B cell (primary cell): ENCODE data around the gene LAMA4. TPM values are rescaled to one million over a fixed set of nuclear protein-coding genes. Genes with fewer than 3 reads are reported as not detected.

Experiments used
- ATAC-seq: fragments of 200-7000 bp; cut with Tn5 transposase; one replicate; pipeline ENCODE4 v1.10.0; 2021; ENCODE audit warnings: low read depth, mild to moderate bottlenecking, moderate number of reproducible peaks, moderate library complexity
- CTCF ChIA-PET: fragments of 350-600 bp; sonication (Branson Sonifier 250); formaldehyde crosslinking; loops from one replicate; lab custom pipeline; 2021; ENCODE audit warnings: antibody characterized with exemption, inconsistent platforms; lab: Charles Lee
- POLR2A ChIA-PET: fragments of 350-600 bp; sonication (Branson Sonifier 250); formaldehyde crosslinking; loops from one replicate; lab custom pipeline; 2021; ENCODE audit warnings: antibody characterized with exemption; lab: Charles Lee
- DNase-seq: peaks from one replicate; pipeline ENCODE4 v3.0.0; 2013
- H2AFZ ChIP-seq: 2 replicates; pipeline ENCODE4 v1.6.1; 2012; ENCODE audit warnings: mild to moderate bottlenecking, low read depth, low read length; ENCODE audit not compliant: insufficient read depth, poor library complexity, severe bottlenecking
- H3K27ac ChIP-seq, 2 donors: 1 replicate in 1 of 2; 2 replicates in 1 of 2; pipeline ENCODE4 v1.5.1; 2012 to 2013; ENCODE audit warnings: low read length in 2 of 2, mild to moderate bottlenecking in 2 of 2, moderate library complexity in 1 of 2
- H3K27me3 ChIP-seq, 4 experiments: fragments of 200-600 bp in 1 of 4; sonication (generic) in 1 of 4; replicated peaks in 1 of 4; 1 replicate in 2 of 4; 2 replicates in 2 of 4; pipeline versions ENCODE4 v1.6.1 to v1.7.0; 2013 to 2016; ENCODE audit warnings: low read length in 3 of 4, mild to moderate bottlenecking in 2 of 4, mixed read lengths in 1 of 4, moderate library complexity in 1 of 4; ENCODE audit not compliant: insufficient read depth in 4 of 4, control insufficient read depth in 3 of 4; ENCODE audit errors: control extremely low read depth in 1 of 4
- H3K36me3 ChIP-seq, 2 experiments: replicated peaks in 1 of 2; 1 replicate in 1 of 2; 2 replicates in 1 of 2; pipeline versions ENCODE4 v1.6.1 to v1.7.1; 2013; ENCODE audit warnings: low read length in 1 of 2; ENCODE audit not compliant: insufficient read depth in 2 of 2, control insufficient read depth in 1 of 2; ENCODE audit errors: control extremely low read depth in 1 of 2, extremely low read depth in 1 of 2
- H3K4me1 ChIP-seq, 2 donors: fragments of 200-600 bp in 1 of 2; sonication (generic) in 1 of 2; 1 replicate in 1 of 2; 2 replicates in 1 of 2; pipeline versions ENCODE4 v1.5.1 to v1.6.1; 2013 to 2017; ENCODE audit warnings: low read length in 2 of 2; ENCODE audit not compliant: control insufficient read depth in 2 of 2, insufficient read depth in 2 of 2
- H3K4me2 ChIP-seq: replicated peaks from 2 replicates; pipeline ENCODE3; 2012; ENCODE audit warnings: mild to moderate bottlenecking, low read depth, low read length; ENCODE audit not compliant: poor library complexity, severe bottlenecking
- H3K4me3 ChIP-seq, 5 experiments: fragments of 200-600 bp in 1 of 5; sonication (generic) in 1 of 5; 1 replicate in 3 of 5; 2 replicates in 2 of 5; pipeline versions ENCODE4 v1.5.1 to v1.7.0; 2011 to 2016; ENCODE audit warnings: low read length in 4 of 5, mild to moderate bottlenecking in 4 of 5, low read depth in 2 of 5, control low read depth in 1 of 5, moderate library complexity in 1 of 5; ENCODE audit not compliant: insufficient read depth in 1 of 5; ENCODE audit errors: control extremely low read depth in 1 of 5, extremely low read depth in 1 of 5
- H3K79me2 ChIP-seq: fragments of 200-600 bp; sonication (generic); one replicate; pipeline ENCODE4 v1.6.0; 2016; ENCODE audit warnings: low read length; ENCODE audit not compliant: control insufficient read depth, insufficient read depth
- H3K9ac ChIP-seq: fragments of 200-600 bp; sonication (generic); 2 replicates; pipeline ENCODE4 v1.6.1; 2017; ENCODE audit warnings: mild to moderate bottlenecking, low read length, moderate library complexity
- H3K9me3 ChIP-seq, 3 donors: one replicate each; pipeline versions ENCODE4 v1.6.1 to v1.7.1; 2013; ENCODE audit warnings: low read length in 2 of 3; ENCODE audit not compliant: control insufficient read depth in 2 of 3, insufficient read depth in 1 of 3; ENCODE audit errors: control extremely low read depth in 1 of 3
- H4K20me1 ChIP-seq: 2 replicates; pipeline ENCODE4 v1.6.0; 2012; ENCODE audit warnings: mild to moderate bottlenecking, low read length; ENCODE audit not compliant: insufficient read depth, control insufficient read depth, poor library complexity, severe bottlenecking
- H3K27ac Mint-ChIP-seq: one replicate; pipeline ENCODE4 v1.8.0; 2021; ENCODE audit warnings: mixed read lengths
- H3K27me3 Mint-ChIP-seq: one replicate; pipeline ENCODE4 v1.8.0; 2021; ENCODE audit warnings: mixed read lengths
- H3K4me1 Mint-ChIP-seq: one replicate; pipeline ENCODE4 v1.8.0; 2021; ENCODE audit warnings: mixed read lengths
- H3K4me3 Mint-ChIP-seq: one replicate; pipeline ENCODE4 v1.8.0; 2021; ENCODE audit warnings: mixed read lengths
- H3K9me3 Mint-ChIP-seq: one replicate; pipeline ENCODE4 v1.8.0; 2022; ENCODE audit warnings: mixed read lengths; ENCODE audit not compliant: insufficient read depth
- EZH2 ChIP-seq: IDR thresholded peaks from 2 replicates; pipeline ENCODE4 v1.6.1; 2012; ENCODE audit warnings: borderline replicate concordance, low read depth, mild to moderate bottlenecking, moderate library complexity, low read length; ENCODE audit not compliant: insufficient read depth, poor library complexity, severe bottlenecking
- WGBS: methylation state at CpG from one replicate; pipeline ENCODE4 v1.1.5; 2013; ENCODE audit warnings: missing lambda C conversion rate; ENCODE audit not compliant: insufficient coverage; 5-methylcytosine and 5-hydroxymethylcytosine counted together
- intact Hi-C: fragments of 100-400 bp; cut with micrococcal nuclease; formaldehyde crosslinking; loops from one replicate; pipeline ENCODE4 v1.10.0; 2022
- polyA plus RNA-seq: library from polyadenylated mRNA; depleted of rRNA; stranded (reverse); fragments of >200 nt; gene quantifications from 2 replicates; pipeline ENCODE4 v1.2.3, GENCODE V29; 2012
- total RNA-seq, 2 donors: library from RNA; stranded (reverse); fragments of 120-200 nt in 1 of 2; gene quantifications; 1 replicate in 1 of 2; 2 replicates in 1 of 2; pipeline versions ENCODE4 v1.2.3 to v1.2.4, GENCODE V29; 2013 to 2022
- TF ChIP-seq, protein P1 (sequence below): fragments of 200-600 bp; IDR thresholded peaks from one replicate; pipeline ENCODE4 v1.8.0; 2022; ENCODE audit warnings: antibody characterized with exemption, mild to moderate bottlenecking

Gene LAMA4
- total and polyA plus RNA-seq, 2 donors (not counting 1 experiment from before 2014, with no cell fraction given), result not detected

GRCh38 chr6:112204350-112204706 is 50.0 kb downstream of the LAMA4 start:
- H3K4me1 ChIP-seq, result peaks cover 0 to 9% of the 10 kb centered on the region in 2 donors
- no peaks in the 10 kb centered on the region for H3K9me3 ChIP-seq
- CTCF ChIA-PET, result interaction anchor here (0.7 kb wide), 1 partner anchor 24 kb away, joined by 3 read pairs; no protein-coding TSS in a partner anchor
- peak overlapping the region; percentile 23 for H3K4me2 ChIP-seq
- peaks cover 0 to 7% (median 0%) of the 10 kb centered on the region in 4 experiments for H3K27me3 ChIP-seq
- no peak for TF ChIP-seq EZH2
- TF ChIP-seq, protein P1, sequence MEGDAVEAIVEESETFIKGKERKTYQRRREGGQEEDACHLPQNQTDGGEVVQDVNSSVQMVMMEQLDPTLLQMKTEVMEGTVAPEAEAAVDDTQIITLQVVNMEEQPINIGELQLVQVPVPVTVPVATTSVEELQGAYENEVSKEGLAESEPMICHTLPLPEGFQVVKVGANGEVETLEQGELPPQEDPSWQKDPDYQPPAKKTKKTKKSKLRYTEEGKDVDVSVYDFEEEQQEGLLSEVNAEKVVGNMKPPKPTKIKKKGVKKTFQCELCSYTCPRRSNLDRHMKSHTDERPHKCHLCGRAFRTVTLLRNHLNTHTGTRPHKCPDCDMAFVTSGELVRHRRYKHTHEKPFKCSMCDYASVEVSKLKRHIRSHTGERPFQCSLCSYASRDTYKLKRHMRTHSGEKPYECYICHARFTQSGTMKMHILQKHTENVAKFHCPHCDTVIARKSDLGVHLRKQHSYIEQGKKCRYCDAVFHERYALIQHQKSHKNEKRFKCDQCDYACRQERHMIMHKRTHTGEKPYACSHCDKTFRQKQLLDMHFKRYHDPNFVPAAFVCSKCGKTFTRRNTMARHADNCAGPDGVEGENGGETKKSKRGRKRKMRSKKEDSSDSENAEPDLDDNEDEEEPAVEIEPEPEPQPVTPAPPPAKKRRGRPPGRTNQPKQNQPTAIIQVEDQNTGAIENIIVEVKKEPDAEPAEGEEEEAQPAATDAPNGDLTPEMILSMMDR, result no peak
- no peak overlapping the region for H3K9ac ChIP-seq
- H4K20me1 ChIP-seq, result no peaks in the 10 kb centered on the region
- H2AFZ ChIP-seq, result no peak overlapping the region
- Mint-ChIP-seq H3K4me3 (no peak overlapping the region), H3K4me1 (peaks cover 6% of the 10 kb centered on the region), H3K27me3 (peaks cover 24% of the 10 kb centered on the region), H3K27ac (no peak overlapping the region), H3K9me3 (no peaks in the 10 kb centered on the region)
- H3K36me3 ChIP-seq, result no peaks in the 10 kb centered on the region
- H3K79me2 ChIP-seq, result no peaks in the 10 kb centered on the region
- H3K4me3 ChIP-seq, result no peak overlapping the region
- no CpG with 5 or more reads among the region's 4 CpGs for WGBS
- H3K27ac ChIP-seq, result no peak overlapping the region
- POLR2A ChIA-PET, result no interaction called here
- ATAC-seq (no peak), DNase-seq (no peak)
- intact Hi-C loops, result no loop called here

DNA sequence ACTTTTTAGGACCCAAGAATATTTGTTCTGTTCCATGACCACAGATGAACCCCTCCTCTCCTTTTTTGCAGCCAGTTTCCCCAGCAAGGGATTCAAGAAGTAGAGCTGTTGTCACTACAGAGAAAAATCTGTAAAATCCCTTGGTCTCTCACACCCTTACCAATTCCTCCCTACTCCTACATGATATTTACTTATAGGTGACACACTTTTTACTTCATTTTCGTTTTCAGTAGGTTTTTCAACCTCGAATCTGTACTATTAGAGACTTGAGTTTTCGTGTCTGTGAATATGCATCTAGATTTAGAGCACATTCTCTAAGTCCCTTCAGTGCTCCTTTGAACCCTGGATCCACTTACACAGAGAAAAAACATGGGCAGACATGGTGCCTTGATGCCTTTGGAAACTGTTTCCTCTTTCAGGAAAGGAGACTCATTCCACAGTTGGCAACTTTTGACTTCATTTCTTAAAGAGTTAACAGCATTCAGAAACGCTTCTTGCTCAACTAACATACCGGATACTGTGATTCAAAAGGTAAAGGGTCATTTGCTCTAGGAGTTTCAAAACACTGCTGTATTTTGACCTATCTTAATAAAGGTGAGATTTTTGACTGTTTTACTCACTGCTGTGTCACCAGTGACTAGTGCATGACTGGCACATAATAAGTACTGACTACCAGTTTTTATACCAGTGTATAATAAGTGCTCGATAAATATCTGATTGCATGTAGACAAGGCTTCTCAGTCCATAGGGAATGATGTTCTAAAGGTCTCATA is 50.6 kb downstream of the LAMA4 start:
- Mint-ChIP-seq H3K4me3 (no peak overlapping the region), H3K27ac (no peak overlapping the region), H3K4me1 (peaks cover 6% of the 10 kb centered on the region), H3K27me3 (peaks cover 24% of the 10 kb centered on the region), H3K9me3 (no peaks in the 10 kb centered on the region)
- ChIA-PET POLR2A (no interaction called here), CTCF (interaction anchor here (1.8 kb wide), 1 partner anchor 23 kb away, joined by 5 read pairs; no protein-coding TSS in a partner anchor)
- DNase-seq (no peak), ATAC-seq (no peak)
- no peak overlapping the region for H3K27ac ChIP-seq
- H3K9me3 ChIP-seq, result no peaks in the 10 kb centered on the region
- no peak for TF ChIP-seq EZH2
- TF ChIP-seq, protein P1, result no peak
- 94% methylated on average over 2 of the region's 6 CpGs for WGBS
- intact Hi-C loops, result no loop called here
- H3K36me3 ChIP-seq, result no peaks in the 10 kb centered on the region
- no peaks in the 10 kb centered on the region for H3K79me2 ChIP-seq
- H3K9ac ChIP-seq, result no peak overlapping the region
- H3K27me3 ChIP-seq, result peaks cover 0 to 7% (median 0%) of the 10 kb centered on the region in 4 experiments
- H3K4me1 ChIP-seq, result peaks cover 0 to 9% of the 10 kb centered on the region in 2 donors
- H2AFZ ChIP-seq, result peak overlapping the region; percentile 11
- no peaks in the 10 kb centered on the region for H4K20me1 ChIP-seq
- H3K4me2 ChIP-seq, result peak overlapping the region; percentile 23
- peak overlapping the region in 1 of 5 experiments; percentile 19 for H3K4me3 ChIP-seq
